ENCODE results near the gene BORCS5.

- TF ChIP-seq POLR2A (IDR thresholded peaks at IDR 0.05) = no peak
- TF ChIP-seq POLR2AphosphoS5 (IDR thresholded peaks at IDR 0.05) = no peak
These were observed 91.0 kb downstream of the BORCS5 start for GRCh38 chr12:12447837-12448236.
